WERI-Rb-1 (cell line): ENCODE results near the gene INTS1.

Source experiments
- DNase-seq: peaks from one replicate; pipeline ENCODE4 v3.0.0-alpha.2; 2020
- H3K27ac ChIP-seq: fragments of 250-450 bp; sonication (Bioruptor Pico); 2 replicates; pipeline ENCODE4 v1.5.1; 2020; ENCODE audit warnings: mild to moderate bottlenecking, moderate library complexity
- H3K27me3 ChIP-seq: fragments of 250-450 bp; sonication (Bioruptor Pico); 2 replicates; pipeline ENCODE4 v1.5.1; 2021; ENCODE audit warnings: mild to moderate bottlenecking, low read depth, moderate library complexity; ENCODE audit not compliant: insufficient read depth, severe bottlenecking
- H3K36me3 ChIP-seq: fragments of 250-450 bp; sonication (Bioruptor Pico); 2 replicates; pipeline ENCODE4 v1.5.1; 2020; ENCODE audit warnings: mild to moderate bottlenecking, moderate library complexity
- H3K4me3 ChIP-seq: 2 replicates; pipeline ENCODE4 v1.5.1; 2011; ENCODE audit warnings: low read depth, mild to moderate bottlenecking, control low read depth, low read length
- H3K9me3 ChIP-seq: fragments of 250-450 bp; sonication (Bioruptor Pico); 2 replicates; pipeline ENCODE4 v1.5.1; 2021; ENCODE audit warnings: mild to moderate bottlenecking, moderate library complexity; ENCODE audit not compliant: severe bottlenecking
- TF ChIP-seq, protein P1 (sequence below): IDR thresholded peaks from 2 replicates; pipeline ENCODE4 v1.5.1; 2011; ENCODE audit warnings: low read depth, mild to moderate bottlenecking, control low read depth, inconsistent platforms, low read length

The INTS1 gene

DNA sequence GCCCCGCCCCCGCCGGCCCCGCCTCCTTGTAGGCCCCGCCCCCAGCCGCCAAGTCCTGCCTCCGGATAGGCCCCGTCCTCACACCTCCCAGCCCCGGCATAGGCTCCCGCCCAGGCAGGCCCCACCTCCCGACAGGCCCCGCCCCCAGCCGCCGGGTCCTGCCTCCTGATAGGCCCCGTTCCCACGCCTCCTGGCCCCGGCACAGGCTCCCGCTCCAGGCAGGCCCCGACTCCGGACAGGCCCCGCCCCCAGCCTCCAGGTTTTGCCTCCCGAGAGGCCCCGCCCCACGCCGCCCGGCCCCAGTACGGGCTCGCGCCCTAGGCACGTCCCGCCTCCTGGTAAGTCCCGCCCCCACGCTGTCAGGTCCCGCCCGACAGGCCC is 44.7 kb downstream of the INTS1 start:
- no peak overlapping the region for H3K27ac ChIP-seq
- H3K4me3 ChIP-seq: peak overlapping the region; percentile 73

GRCh38 chr7:1458683-1459511 is 45.3 kb downstream of the INTS1 start, which contains the start of gene MICALL2:
Gene MICALL2 (minus strand): TSS chr7:1459470. CDS start chr7:1459326, 144 bp downstream.
- H3K36me3 ChIP-seq: no peaks in the 10 kb centered on the region
- H3K27me3 ChIP-seq: no peaks in the 10 kb centered on the region
- peak within 1 kb of the TSS; percentile 73 for H3K4me3 ChIP-seq
- no peaks in the 10 kb centered on the region for H3K9me3 ChIP-seq
- TF ChIP-seq, protein P1, sequence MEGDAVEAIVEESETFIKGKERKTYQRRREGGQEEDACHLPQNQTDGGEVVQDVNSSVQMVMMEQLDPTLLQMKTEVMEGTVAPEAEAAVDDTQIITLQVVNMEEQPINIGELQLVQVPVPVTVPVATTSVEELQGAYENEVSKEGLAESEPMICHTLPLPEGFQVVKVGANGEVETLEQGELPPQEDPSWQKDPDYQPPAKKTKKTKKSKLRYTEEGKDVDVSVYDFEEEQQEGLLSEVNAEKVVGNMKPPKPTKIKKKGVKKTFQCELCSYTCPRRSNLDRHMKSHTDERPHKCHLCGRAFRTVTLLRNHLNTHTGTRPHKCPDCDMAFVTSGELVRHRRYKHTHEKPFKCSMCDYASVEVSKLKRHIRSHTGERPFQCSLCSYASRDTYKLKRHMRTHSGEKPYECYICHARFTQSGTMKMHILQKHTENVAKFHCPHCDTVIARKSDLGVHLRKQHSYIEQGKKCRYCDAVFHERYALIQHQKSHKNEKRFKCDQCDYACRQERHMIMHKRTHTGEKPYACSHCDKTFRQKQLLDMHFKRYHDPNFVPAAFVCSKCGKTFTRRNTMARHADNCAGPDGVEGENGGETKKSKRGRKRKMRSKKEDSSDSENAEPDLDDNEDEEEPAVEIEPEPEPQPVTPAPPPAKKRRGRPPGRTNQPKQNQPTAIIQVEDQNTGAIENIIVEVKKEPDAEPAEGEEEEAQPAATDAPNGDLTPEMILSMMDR: no peak
- no peak for DNase-seq
- H3K27ac ChIP-seq: peak within 1 kb of the TSS; percentile 57; the same call in 1 of the 2 replicates

More for the DNA sequence above, 44.7 kb downstream of the INTS1 start:
- no peaks in the 10 kb centered on the region for H3K36me3 ChIP-seq
- H3K9me3 ChIP-seq: no peaks in the 10 kb centered on the region
- peak; percentile 99 for DNase-seq
- TF ChIP-seq, protein P1: no peak
- no peaks in the 10 kb centered on the region for H3K27me3 ChIP-seq

DNA sequence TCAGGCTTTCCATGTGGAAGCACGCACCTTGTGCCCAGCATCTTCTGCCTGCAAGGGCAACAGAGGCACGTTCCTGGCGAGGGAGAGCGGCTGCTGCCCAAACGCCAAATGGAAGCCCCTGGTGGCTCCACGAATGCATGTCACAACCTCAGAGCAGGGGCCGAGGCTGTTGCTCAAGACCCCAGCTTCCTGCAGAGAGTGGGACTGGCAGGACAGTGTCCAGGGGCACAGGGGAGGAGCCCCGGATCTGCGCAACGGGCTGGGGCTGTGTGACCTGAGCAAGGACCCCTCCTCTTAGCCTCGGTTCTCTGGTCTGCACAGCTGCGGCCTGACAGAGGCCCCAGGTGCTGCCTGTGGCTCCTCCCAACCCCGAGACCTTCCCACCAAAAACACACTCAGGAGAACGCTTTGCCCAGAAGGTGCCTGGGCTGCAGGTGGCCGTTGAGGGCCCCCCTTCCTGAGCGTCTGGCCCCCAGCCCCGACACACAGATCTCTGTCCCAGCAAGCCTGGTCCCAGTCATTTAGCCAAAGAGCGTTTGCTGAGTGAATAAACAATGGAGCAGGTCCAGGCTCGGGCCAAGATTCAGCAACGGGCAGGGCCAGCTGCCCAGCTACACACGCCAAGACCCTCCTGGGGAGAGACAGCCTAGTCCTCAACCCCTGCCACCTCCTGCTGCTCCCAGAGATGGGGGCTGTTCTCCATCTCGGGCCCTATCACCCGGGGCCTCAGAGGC is 46.1 kb downstream of the INTS1 start:
- TF ChIP-seq, protein P1: no peak
- H3K36me3 ChIP-seq: no peaks in the 10 kb centered on the region
- H3K4me3 ChIP-seq: peak overlapping the region; percentile 73
- DNase-seq: no peak
- no peak overlapping the region for H3K27ac ChIP-seq
- H3K9me3 ChIP-seq: no peaks in the 10 kb centered on the region
- H3K27me3 ChIP-seq: no peaks in the 10 kb centered on the region

GRCh38 chr7:1457059-1457948 is 46.9 kb downstream of the INTS1 start:
- no peaks in the 10 kb centered on the region for H3K27me3 ChIP-seq
- no peak overlapping the region for H3K27ac ChIP-seq
- H3K36me3 ChIP-seq: no peaks in the 10 kb centered on the region
- DNase-seq: no peak
- no peaks in the 10 kb centered on the region for H3K9me3 ChIP-seq
- TF ChIP-seq, protein P1: no peak
- H3K4me3 ChIP-seq: no peak overlapping the region

GRCh38 chr7:1455955-1456354 is 48.2 kb downstream of the INTS1 start:
- Histone ChIP-seq H3K9me3 (no peaks in the 10 kb centered on the region), H3K36me3 (no peaks in the 10 kb centered on the region), H3K27ac (no peak overlapping the region), H3K4me3 (no peak overlapping the region), H3K27me3 (no peaks in the 10 kb centered on the region)
- TF ChIP-seq, protein P1: no peak
- DNase-seq: no peak
